ENCODE data around the gene YBEY.

DNA sequence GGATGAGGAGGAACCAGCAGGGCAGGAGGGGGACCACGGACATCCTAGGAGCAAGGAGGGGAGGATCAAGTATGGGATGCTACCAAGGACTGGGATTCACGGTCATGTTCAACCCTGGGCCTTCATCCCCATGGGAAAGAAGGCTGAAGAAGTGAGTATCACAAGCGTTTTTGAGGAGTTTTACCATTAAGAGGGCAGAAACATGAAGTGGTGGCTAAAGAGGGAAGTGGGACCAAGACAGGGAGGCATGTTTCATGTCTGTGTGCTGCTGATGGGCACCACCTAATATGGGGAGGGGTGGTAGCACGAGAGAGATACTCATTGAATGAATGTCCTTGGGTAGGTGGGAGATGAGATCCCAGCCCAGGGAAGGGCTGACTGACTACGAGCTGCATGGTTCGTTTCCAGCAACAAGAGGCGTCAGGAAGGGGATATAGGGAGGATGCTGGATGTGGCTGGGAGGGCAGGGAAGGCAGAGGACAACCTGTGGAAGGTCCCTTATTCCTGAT is 46.3 kb upstream of the YBEY start:
- no peak for TF ChIP-seq POLR2A (IDR thresholded peaks at IDR 0.05)
- TF ChIP-seq, protein P1, sequence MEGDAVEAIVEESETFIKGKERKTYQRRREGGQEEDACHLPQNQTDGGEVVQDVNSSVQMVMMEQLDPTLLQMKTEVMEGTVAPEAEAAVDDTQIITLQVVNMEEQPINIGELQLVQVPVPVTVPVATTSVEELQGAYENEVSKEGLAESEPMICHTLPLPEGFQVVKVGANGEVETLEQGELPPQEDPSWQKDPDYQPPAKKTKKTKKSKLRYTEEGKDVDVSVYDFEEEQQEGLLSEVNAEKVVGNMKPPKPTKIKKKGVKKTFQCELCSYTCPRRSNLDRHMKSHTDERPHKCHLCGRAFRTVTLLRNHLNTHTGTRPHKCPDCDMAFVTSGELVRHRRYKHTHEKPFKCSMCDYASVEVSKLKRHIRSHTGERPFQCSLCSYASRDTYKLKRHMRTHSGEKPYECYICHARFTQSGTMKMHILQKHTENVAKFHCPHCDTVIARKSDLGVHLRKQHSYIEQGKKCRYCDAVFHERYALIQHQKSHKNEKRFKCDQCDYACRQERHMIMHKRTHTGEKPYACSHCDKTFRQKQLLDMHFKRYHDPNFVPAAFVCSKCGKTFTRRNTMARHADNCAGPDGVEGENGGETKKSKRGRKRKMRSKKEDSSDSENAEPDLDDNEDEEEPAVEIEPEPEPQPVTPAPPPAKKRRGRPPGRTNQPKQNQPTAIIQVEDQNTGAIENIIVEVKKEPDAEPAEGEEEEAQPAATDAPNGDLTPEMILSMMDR (IDR thresholded peaks at IDR 0.05): no peak

Measured in breast epithelium (tissue), 3 donors.